ENCODE measurements around the gene ZNF407.

ZNF407 gene

DNA sequence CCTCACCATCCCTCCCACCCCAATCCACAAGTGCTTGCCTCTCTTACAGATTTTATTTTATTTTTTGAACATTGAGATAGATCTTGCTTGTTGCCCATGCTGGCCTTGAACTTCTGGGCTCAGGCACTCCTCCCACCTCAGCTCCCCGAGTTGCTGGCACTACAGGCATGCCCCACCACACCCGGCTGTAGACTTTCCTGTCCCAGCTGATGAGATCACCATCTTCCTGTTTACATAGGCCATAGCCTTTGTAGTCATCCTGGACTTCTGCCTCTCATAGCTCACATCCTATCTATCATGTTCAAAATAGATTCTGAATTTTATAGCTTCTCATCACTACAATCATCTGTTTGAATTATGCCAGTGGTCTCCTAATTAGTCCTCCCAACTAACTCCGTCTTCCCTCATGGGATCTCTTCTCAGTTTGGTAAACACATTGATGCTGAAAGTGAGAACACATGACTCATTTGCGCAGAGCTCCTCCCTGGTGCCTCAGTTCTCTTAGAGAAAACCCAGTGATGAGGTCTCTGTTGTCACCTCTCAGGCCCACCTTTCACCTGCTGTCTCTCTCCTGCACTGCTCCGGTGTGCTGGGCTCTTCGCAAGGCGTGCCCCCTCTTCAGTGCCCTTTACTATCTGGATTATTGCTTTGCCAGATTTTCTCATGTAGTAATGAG lies 243.0 kb downstream of the ZNF407 start:
- H3K9me3 ChIP-seq (ENCODE audit: control insufficient read depth, insufficient read depth, low read length) = no peaks in the 10 kb centered on the region
- H3K27ac ChIP-seq (ENCODE audit: low read depth, low read length) = no peak overlapping the region
- H3K79me2 ChIP-seq (ENCODE audit: control insufficient read depth, low read length) = no peaks in the 10 kb centered on the region
- no peak for TF ChIP-seq EZH2phosphoT487 (IDR thresholded peaks at IDR 0.05; ENCODE audit: borderline replicate concordance, low read length)
- TF ChIP-seq, protein P1, sequence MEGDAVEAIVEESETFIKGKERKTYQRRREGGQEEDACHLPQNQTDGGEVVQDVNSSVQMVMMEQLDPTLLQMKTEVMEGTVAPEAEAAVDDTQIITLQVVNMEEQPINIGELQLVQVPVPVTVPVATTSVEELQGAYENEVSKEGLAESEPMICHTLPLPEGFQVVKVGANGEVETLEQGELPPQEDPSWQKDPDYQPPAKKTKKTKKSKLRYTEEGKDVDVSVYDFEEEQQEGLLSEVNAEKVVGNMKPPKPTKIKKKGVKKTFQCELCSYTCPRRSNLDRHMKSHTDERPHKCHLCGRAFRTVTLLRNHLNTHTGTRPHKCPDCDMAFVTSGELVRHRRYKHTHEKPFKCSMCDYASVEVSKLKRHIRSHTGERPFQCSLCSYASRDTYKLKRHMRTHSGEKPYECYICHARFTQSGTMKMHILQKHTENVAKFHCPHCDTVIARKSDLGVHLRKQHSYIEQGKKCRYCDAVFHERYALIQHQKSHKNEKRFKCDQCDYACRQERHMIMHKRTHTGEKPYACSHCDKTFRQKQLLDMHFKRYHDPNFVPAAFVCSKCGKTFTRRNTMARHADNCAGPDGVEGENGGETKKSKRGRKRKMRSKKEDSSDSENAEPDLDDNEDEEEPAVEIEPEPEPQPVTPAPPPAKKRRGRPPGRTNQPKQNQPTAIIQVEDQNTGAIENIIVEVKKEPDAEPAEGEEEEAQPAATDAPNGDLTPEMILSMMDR (IDR thresholded peaks at IDR 0.05; ENCODE audit: low read depth, low read length, poor library complexity, severe bottlenecking) = no peak
- H3K4me2 ChIP-seq (ENCODE audit: low read length) = no peak overlapping the region
- no peaks in the 10 kb centered on the region for H3K4me1 ChIP-seq (ENCODE audit: control insufficient read depth, low read length)
- H3K9me2 ChIP-seq (replicated peaks; ENCODE audit: control insufficient read depth, low read length) = no peaks in the 10 kb centered on the region
- no peaks in the 10 kb centered on the region for H3F3A ChIP-seq (ENCODE audit: control insufficient read depth, insufficient read depth)
- no peaks in the 10 kb centered on the region for H4K20me1 ChIP-seq (ENCODE audit: control insufficient read depth, insufficient read depth, low read depth, low read length)
- no peaks in the 10 kb centered on the region for H3K36me3 ChIP-seq (ENCODE audit: control insufficient read depth, low read length)
- no peak overlapping the region for H3K4me3 ChIP-seq (ENCODE audit: low read length)
- H3K27me3 ChIP-seq (ENCODE audit: control insufficient read depth, low read length) = no peaks in the 10 kb centered on the region

DNA sequence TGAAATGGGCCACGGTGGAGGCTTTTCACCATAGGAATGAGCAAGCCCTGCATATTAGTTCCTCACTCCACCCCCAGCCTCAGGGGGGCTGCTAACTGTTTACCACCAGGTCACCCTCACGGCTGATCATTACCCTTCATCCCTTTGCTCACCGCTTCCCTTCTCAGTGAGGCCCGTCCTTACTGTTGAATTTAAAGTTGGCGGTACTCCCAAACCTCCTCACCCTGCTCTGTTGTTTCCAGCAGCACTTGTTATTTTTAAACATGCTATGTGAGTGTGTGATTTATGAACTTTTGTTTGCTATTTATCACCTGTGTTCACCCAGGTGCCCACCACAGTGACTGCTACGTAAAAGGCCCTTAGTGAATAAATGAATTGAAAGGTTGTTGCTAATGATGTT lies 243.6 kb downstream of the ZNF407 start:
- H3K27me3 ChIP-seq (ENCODE audit: control insufficient read depth, low read length) = no peaks in the 10 kb centered on the region
- no peaks in the 10 kb centered on the region for H3K9me2 ChIP-seq (replicated peaks; ENCODE audit: control insufficient read depth, low read length)
- H3K9me3 ChIP-seq (ENCODE audit: control insufficient read depth, insufficient read depth, low read length) = no peaks in the 10 kb centered on the region
- no peaks in the 10 kb centered on the region for H3K79me2 ChIP-seq (ENCODE audit: control insufficient read depth, low read length)
- H3K36me3 ChIP-seq (ENCODE audit: control insufficient read depth, low read length) = no peaks in the 10 kb centered on the region
- H3K4me1 ChIP-seq (ENCODE audit: control insufficient read depth, low read length) = no peaks in the 10 kb centered on the region
- no peak overlapping the region for H3K27ac ChIP-seq (ENCODE audit: low read depth, low read length)
- H3K4me3 ChIP-seq (ENCODE audit: low read length) = no peak overlapping the region
- H3K4me2 ChIP-seq (ENCODE audit: low read length) = no peak overlapping the region
- no peaks in the 10 kb centered on the region for H3F3A ChIP-seq (ENCODE audit: control insufficient read depth, insufficient read depth)
- H4K20me1 ChIP-seq (ENCODE audit: control insufficient read depth, insufficient read depth, low read depth, low read length) = no peaks in the 10 kb centered on the region
- TF ChIP-seq, protein P1 (IDR thresholded peaks at IDR 0.05; ENCODE audit: low read depth, low read length, poor library complexity, severe bottlenecking) = no peak
- no peak for TF ChIP-seq EZH2phosphoT487 (IDR thresholded peaks at IDR 0.05; ENCODE audit: borderline replicate concordance, low read length)

DNA sequence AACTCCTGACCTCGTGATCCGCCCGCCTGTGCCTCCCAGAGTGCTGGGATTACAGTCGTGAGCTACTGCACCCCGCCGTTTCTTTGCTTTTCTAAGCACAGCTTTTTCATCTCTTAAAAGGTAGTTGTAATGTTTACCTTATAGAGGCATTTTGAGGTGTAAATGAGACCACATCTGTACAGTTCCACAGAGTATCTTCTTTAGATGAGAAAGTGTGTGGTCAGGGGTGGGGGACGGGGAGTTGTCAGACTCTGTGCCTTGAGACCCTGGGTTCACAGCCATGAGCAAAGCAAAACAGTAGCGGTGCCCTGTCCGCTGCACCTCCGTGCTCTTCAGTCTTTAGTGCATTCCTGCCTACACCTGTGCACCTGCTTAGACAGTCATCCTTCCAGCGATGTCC lies 251.6 kb downstream of the ZNF407 start:
- no peaks in the 10 kb centered on the region for H3K79me2 ChIP-seq (ENCODE audit: control insufficient read depth, low read length)
- H3F3A ChIP-seq (ENCODE audit: control insufficient read depth, insufficient read depth) = no peaks in the 10 kb centered on the region
- no peaks in the 10 kb centered on the region for H3K36me3 ChIP-seq (ENCODE audit: control insufficient read depth, low read length)
- H3K27ac ChIP-seq (ENCODE audit: low read depth, low read length) = no peak overlapping the region
- H4K20me1 ChIP-seq (ENCODE audit: control insufficient read depth, insufficient read depth, low read depth, low read length) = no peaks in the 10 kb centered on the region
- H3K4me3 ChIP-seq (ENCODE audit: low read length) = no peak overlapping the region
- no peaks in the 10 kb centered on the region for H3K27me3 ChIP-seq (ENCODE audit: control insufficient read depth, low read length)
- no peaks in the 10 kb centered on the region for H3K9me2 ChIP-seq (replicated peaks; ENCODE audit: control insufficient read depth, low read length)
- H3K4me2 ChIP-seq (ENCODE audit: low read length) = no peak overlapping the region
- H3K4me1 ChIP-seq (ENCODE audit: control insufficient read depth, low read length) = peaks cover 10% of the 10 kb centered on the region
- TF ChIP-seq, protein P1 (IDR thresholded peaks at IDR 0.05; ENCODE audit: low read depth, low read length, poor library complexity, severe bottlenecking) = no peak
- TF ChIP-seq EZH2phosphoT487 (IDR thresholded peaks at IDR 0.05; ENCODE audit: borderline replicate concordance, low read length) = no peak
- no peaks in the 10 kb centered on the region for H3K9me3 ChIP-seq (ENCODE audit: control insufficient read depth, insufficient read depth, low read length)
